A673 (cell line): ENCODE measurements around the gene SLC38A5. TPM values are rescaled to one million over a fixed set of nuclear protein-coding genes. Genes with fewer than 3 reads are reported as not detected.

Experiments used
- BruUV-seq: library from RNA; stranded (reverse); fragments of 400-500 nt; replicated peaks from 2 replicates; lab custom pipeline; 2021; lab: Mats Ljungman, UMichigan
- CTCF ChIA-PET: fragments of 300-600 bp; sonication (Branson Sonifier 250); formaldehyde crosslinking; loops from one replicate; lab custom pipeline; 2022; ENCODE audit warnings: antibody characterized with exemption; lab: Charles Lee
- POLR2A ChIA-PET: fragments of 300-600 bp; sonication (Branson Sonifier 250); formaldehyde crosslinking; loops from one replicate; lab custom pipeline; 2022; ENCODE audit warnings: antibody characterized with exemption; ENCODE audit not compliant: low non-redundant PET; lab: Charles Lee
- DNase-seq: peaks from one replicate; pipeline ENCODE4 v3.0.0-alpha.2; 2015; ENCODE audit warnings: low spot score
- H3K27ac ChIP-seq: fragments of 200-600 bp; sonication (generic); 2 replicates; pipeline ENCODE4 v1.5.1; 2016; ENCODE audit warnings: mixed run types, low read depth, mild to moderate bottlenecking, mixed read lengths, antibody characterized with exemption, low read length; ENCODE audit not compliant: poor library complexity, severe bottlenecking
- H3K27me3 ChIP-seq: fragments of 200-600 bp; sonication (generic); replicated peaks from 2 replicates; pipeline ENCODE4 v1.6.1; 2017; ENCODE audit warnings: mixed run types, low read depth, mild to moderate bottlenecking, mixed read lengths, antibody characterized with exemption, low read length; ENCODE audit not compliant: insufficient read depth, poor library complexity
- H3K36me3 ChIP-seq: fragments of 200-600 bp; sonication (generic); 2 replicates; pipeline ENCODE4 v1.6.1; 2016; ENCODE audit warnings: mixed run types, mild to moderate bottlenecking, mixed read lengths, antibody characterized with exemption, low read length; ENCODE audit not compliant: insufficient read depth, poor library complexity, severe bottlenecking
- H3K4me1 ChIP-seq: fragments of 200-600 bp; sonication (generic); 2 replicates; pipeline ENCODE4 v1.6.1; 2017; ENCODE audit warnings: mixed run types, mild to moderate bottlenecking, mixed read lengths, antibody characterized with exemption, low read length; ENCODE audit not compliant: insufficient read depth, poor library complexity, severe bottlenecking
- H3K4me3 ChIP-seq: fragments of 200-600 bp; sonication (generic); 2 replicates; pipeline ENCODE4 v1.5.1; 2016; ENCODE audit warnings: low read depth, mixed run types, mild to moderate bottlenecking, mixed read lengths, low read length; ENCODE audit not compliant: poor library complexity, severe bottlenecking
- H3K9me3 ChIP-seq: fragments of 200-600 bp; sonication (generic); 2 replicates; pipeline ENCODE4 v1.6.1; 2016; ENCODE audit warnings: mixed run types, low read depth, mild to moderate bottlenecking, mixed read lengths, antibody characterized with exemption, low read length; ENCODE audit not compliant: poor library complexity, severe bottlenecking
- EZH2 ChIP-seq: fragments of 200-600 bp; sonication (generic); IDR thresholded peaks from 2 replicates; pipeline ENCODE4 v1.6.1; 2017; ENCODE audit warnings: borderline replicate concordance, low read depth, mild to moderate bottlenecking, mixed read lengths, antibody characterized with exemption, low read length; ENCODE audit not compliant: poor library complexity, severe bottlenecking
- intact Hi-C: fragments of 100-400 bp; cut with micrococcal nuclease; formaldehyde crosslinking; loops from one replicate; pipeline ENCODE4 v1.10.0; 2022; ENCODE audit not compliant: unreplicated experiment
- total RNA-seq: library from RNA; stranded (reverse); gene quantifications from 2 replicates; pipeline ENCODE4 v1.2.3, GENCODE V29; 2021
- TF ChIP-seq, protein P1 (sequence below): fragments of 300-800, 200-600 bp; sonication (generic); conservative IDR thresholded peaks from 2 replicates; pipeline ENCODE4 v1.5.1; 2017; ENCODE audit warnings: low read depth, mild to moderate bottlenecking, antibody characterized with exemption, low read length, moderate library complexity, mixed read lengths

SLC38A5 gene
- total RNA-seq, 1 experiment from 2014 or later, result 112 TPM

DNA sequence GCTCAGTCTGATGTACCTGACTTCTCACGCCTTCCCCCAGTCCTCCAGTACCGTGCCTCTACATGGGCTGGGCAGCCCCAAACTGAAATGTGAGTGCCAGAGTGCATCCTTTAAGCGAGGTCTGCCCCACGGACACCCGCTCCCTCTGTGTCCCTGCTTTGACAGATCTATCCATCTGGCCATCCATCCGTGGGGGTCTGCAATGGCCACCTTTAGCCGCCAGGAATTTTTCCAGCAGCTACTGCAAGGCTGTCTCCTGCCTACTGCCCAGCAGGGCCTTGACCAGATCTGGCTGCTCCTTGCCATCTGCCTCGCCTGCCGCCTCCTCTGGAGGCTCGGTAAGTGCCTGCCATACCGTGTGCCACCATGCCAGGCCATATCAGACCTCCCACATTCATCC is 39.6 kb upstream of the SLC38A5 start:
- no TSS peak for BruUV-seq
- H3K27me3 ChIP-seq, result no peaks in the 10 kb centered on the region
- H3K9me3 ChIP-seq, result no peaks in the 10 kb centered on the region
- H3K4me3 ChIP-seq, result peak overlapping the region; percentile 66
- no peaks in the 10 kb centered on the region for H3K36me3 ChIP-seq
- ChIA-PET CTCF (no interaction called here), POLR2A (no interaction called here)
- H3K27ac ChIP-seq, result no peak overlapping the region
- intact Hi-C loops, result no loop called here
- H3K4me1 ChIP-seq, result no peaks in the 10 kb centered on the region
- no peak for TF ChIP-seq EZH2
- TF ChIP-seq, protein P1, sequence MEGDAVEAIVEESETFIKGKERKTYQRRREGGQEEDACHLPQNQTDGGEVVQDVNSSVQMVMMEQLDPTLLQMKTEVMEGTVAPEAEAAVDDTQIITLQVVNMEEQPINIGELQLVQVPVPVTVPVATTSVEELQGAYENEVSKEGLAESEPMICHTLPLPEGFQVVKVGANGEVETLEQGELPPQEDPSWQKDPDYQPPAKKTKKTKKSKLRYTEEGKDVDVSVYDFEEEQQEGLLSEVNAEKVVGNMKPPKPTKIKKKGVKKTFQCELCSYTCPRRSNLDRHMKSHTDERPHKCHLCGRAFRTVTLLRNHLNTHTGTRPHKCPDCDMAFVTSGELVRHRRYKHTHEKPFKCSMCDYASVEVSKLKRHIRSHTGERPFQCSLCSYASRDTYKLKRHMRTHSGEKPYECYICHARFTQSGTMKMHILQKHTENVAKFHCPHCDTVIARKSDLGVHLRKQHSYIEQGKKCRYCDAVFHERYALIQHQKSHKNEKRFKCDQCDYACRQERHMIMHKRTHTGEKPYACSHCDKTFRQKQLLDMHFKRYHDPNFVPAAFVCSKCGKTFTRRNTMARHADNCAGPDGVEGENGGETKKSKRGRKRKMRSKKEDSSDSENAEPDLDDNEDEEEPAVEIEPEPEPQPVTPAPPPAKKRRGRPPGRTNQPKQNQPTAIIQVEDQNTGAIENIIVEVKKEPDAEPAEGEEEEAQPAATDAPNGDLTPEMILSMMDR, result no peak
- DNase-seq, result no peak

DNA sequence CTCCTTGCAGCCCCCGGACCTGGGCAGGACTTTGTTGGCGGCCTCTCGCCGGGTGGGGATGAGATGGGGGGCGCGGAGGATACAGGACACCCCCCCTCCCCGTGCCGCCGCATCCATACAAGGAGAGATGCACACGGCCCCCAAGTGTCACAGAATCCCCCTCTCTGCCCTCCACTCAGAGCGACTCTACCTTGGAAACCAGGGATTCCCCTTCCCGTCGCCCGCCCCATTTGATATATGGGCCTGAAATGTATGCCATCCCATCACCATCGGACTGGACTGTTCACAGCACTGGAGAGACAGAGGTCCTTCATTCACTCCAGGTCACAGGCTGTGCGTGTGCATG is 39.2 kb upstream of the SLC38A5 start:
- Histone ChIP-seq H3K27me3 (no peaks in the 10 kb centered on the region), H3K4me1 (no peaks in the 10 kb centered on the region), H3K27ac (peak overlapping the region; percentile 67), H3K36me3 (no peaks in the 10 kb centered on the region), H3K4me3 (peak overlapping the region; percentile 66), H3K9me3 (no peaks in the 10 kb centered on the region)
- TF ChIP-seq, protein P1, result no peak
- TF ChIP-seq EZH2, result no peak
- CTCF ChIA-PET, result no interaction called here
- intact Hi-C loops, result no loop called here
- BruUV-seq, result no TSS peak
- POLR2A ChIA-PET, result no interaction called here
- no peak for DNase-seq

DNA sequence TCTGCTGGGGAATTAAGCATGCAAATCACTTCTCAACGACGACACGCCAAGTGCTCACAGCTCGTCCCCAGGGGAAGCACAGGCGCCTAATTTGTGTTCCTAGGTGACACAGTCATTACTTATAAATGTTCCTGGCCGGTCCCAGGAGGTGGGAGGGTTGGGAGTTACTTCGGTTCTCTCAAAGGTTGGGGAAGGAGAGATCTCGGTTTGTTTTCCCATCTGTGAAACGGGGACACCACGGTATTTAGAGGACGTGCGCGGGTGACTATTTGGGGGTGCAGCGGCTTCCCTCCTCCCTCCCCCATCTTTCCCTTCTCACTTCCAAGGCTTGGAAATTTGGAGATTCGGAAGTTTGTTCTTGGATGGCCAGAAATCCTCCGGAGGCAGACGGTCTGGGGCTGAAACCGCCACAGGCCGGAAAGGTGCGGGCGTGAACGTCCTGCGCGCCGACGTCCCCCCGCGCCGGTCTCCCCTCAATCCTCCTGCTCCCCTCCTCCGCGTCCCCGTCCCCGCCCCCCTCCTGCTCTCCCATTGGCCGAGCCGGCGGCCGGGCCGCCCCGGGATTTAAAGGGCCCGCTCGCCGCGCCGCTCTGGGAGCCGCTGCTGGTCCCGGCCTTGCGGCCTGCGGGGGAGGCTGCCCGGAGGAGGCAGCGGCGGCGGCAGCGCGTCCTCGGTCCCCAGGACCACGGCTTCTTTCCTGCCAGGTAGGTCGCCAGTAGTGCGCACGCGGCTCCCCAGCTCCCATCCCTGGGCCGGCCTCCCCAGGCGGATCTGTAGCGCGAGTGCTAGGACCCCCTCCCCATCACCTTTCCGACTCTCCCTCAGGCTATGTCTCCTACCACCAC is 38.6 kb upstream of the SLC38A5 start, which contains the start of gene PORCN:
Gene PORCN (plus strand): TSS at position 593 of the 845 bp plus-strand sequence. CDS start 829 bp downstream, outside the sequence.
- no peaks in the 10 kb centered on the region for H3K9me3 ChIP-seq
- POLR2A ChIA-PET, result no interaction called here
- H3K4me3 ChIP-seq, result peak within 1 kb of the TSS; percentile 66
- BruUV-seq, result no TSS peak
- no peaks in the 10 kb centered on the region for H3K36me3 ChIP-seq
- no peaks in the 10 kb centered on the region for H3K27me3 ChIP-seq
- intact Hi-C loops, result no loop called here
- DNase-seq, result peak; percentile 79
- CTCF ChIA-PET, result no interaction called here
- TF ChIP-seq, protein P1, result no peak
- TF ChIP-seq EZH2, result no peak
- H3K27ac ChIP-seq, result peak within 1 kb of the TSS; percentile 67
- no peaks in the 10 kb centered on the region for H3K4me1 ChIP-seq
